Endometrial microvascular endothelial cells (primary cell): Measurements from ENCODE around the gene PYCR2. TPM values are rescaled to one million over a fixed set of nuclear protein-coding genes. Genes with fewer than 3 reads are reported as not detected.
"Not testable (repeated sequence)": the region's sequence is repeated elsewhere in the genome, so short reads cannot be mapped to it uniquely, and the experiment has no call there.

Source experiments
- in situ Hi-C: cut with HindIII; loops from 2 replicates; pipeline ENCODE4 v1.10.0; 2017; ENCODE audit warnings: low sequenced_read_pairs, low pct_unique_long_range_greater_than_20kb; ENCODE audit errors: inconsistent ontology term
- total RNA-seq: library from RNA; depleted of rRNA; stranded (reverse); fragments of >200 nt; gene quantifications from one replicate; pipeline ENCODE4 v1.2.3, GENCODE V29; 2015; ENCODE audit errors: inconsistent ontology term

The PYCR2 gene
- 57.2 TPM for total RNA-seq

GRCh38 chr1:225923692-225924555, at the start of gene PYCR2:
TSS of gene PYCR2 (minus strand) at chr1:225924250. CDS start at chr1:225924110, 140 bp downstream.
- in situ Hi-C loops = no loop called here

GRCh38 chr1:225973158-225973557, 49.1 kb upstream of the PYCR2 start:
- in situ Hi-C loops = no loop called here

- in situ Hi-C loops = no loop called here
Observed at GRCh38 chr1:225972344-225973152, 48.5 kb upstream of the PYCR2 start.

GRCh38 chr1:225970592-225971157, 46.6 kb upstream of the PYCR2 start:
- in situ Hi-C loops = not testable (repeated sequence)

- in situ Hi-C loops = not testable (repeated sequence)
Observed at GRCh38 chr1:225969751-225970150, 45.7 kb upstream of the PYCR2 start.

- in situ Hi-C loops = no loop called here
Observed at GRCh38 chr1:225965231-225965630, 41.2 kb upstream of the PYCR2 start.

GRCh38 chr1:225963735-225964530, 39.9 kb upstream of the PYCR2 start:
- in situ Hi-C loops = no loop called here

GRCh38 chr1:225962440-225962975, 38.5 kb upstream of the PYCR2 start:
- in situ Hi-C loops = no loop called here

- in situ Hi-C loops = no loop called here
Observed at GRCh38 chr1:225961659-225962439, 37.8 kb upstream of the PYCR2 start.

GRCh38 chr1:225958041-225958440, 34.0 kb upstream of the PYCR2 start:
- in situ Hi-C loops = no loop called here

- in situ Hi-C loops = no loop called here
Observed at GRCh38 chr1:225954753-225955152, 30.7 kb upstream of the PYCR2 start.

GRCh38 chr1:225953315-225953714, 29.3 kb upstream of the PYCR2 start:
- in situ Hi-C loops = no loop called here

GRCh38 chr1:225950905-225951497, 27.0 kb upstream of the PYCR2 start:
- in situ Hi-C loops = no loop called here

GRCh38 chr1:225949041-225949440, 25.0 kb upstream of the PYCR2 start:
- in situ Hi-C loops = no loop called here

GRCh38 chr1:225946803-225947202, 22.8 kb upstream of the PYCR2 start:
- in situ Hi-C loops = no loop called here

- in situ Hi-C loops = no loop called here
Observed at GRCh38 chr1:225946082-225946620, 22.1 kb upstream of the PYCR2 start.

- in situ Hi-C loops = no loop called here
Observed at GRCh38 chr1:225945564-225945963, 21.5 kb upstream of the PYCR2 start.
